HEK293 (cell line): ENCODE measurements around the gene CDRT15L2.
"Not testable (repeated sequence)": the region's sequence is repeated elsewhere in the genome, so short reads cannot be mapped to it uniquely, and the experiment has no call there.

Source experiments
- CTCF ChIP-seq: fragments of 450-650 bp; formaldehyde crosslinking; IDR thresholded peaks from 2 replicates; pipeline ENCODE4 v1.5.1; 2016; ENCODE audit warnings: missing biosample characterization, missing genetic modification characterization
- INSM2 ChIP-seq: fragments of 450-650 bp; formaldehyde crosslinking; IDR thresholded peaks from 2 replicates; pipeline ENCODE4 v1.5.1; 2016; ENCODE audit warnings: missing biosample characterization, missing genetic modification characterization
- TRIM28 ChIP-seq: IDR thresholded peaks from 2 replicates; pipeline ENCODE4 v1.6.1; 2011; ENCODE audit warnings: low read length, control low read depth, borderline replicate concordance
- ZFP37 ChIP-seq: fragments of 450-650 bp; formaldehyde crosslinking; IDR thresholded peaks from 2 replicates; pipeline ENCODE4 v1.5.1; 2016; ENCODE audit warnings: missing biosample characterization, missing genetic modification characterization
- ZNF184 ChIP-seq: fragments of 450-650 bp; IDR thresholded peaks from 2 replicates; pipeline ENCODE4 v1.5.1; 2018; ENCODE audit warnings: missing biosample characterization, mild to moderate bottlenecking, missing genetic modification characterization
- ZNF311 ChIP-seq: fragments of 450-650 bp; formaldehyde crosslinking; IDR thresholded peaks from 2 replicates; pipeline ENCODE4 v1.5.1; 2017; ENCODE audit warnings: missing biosample characterization, missing genetic modification characterization, borderline replicate concordance
- ZNF521 ChIP-seq: fragments of 450-650 bp; formaldehyde crosslinking; IDR thresholded peaks from 2 replicates; pipeline ENCODE4 v1.5.1; 2017; ENCODE audit warnings: missing biosample characterization, mild to moderate bottlenecking, missing genetic modification characterization

GRCh38 chr17:20609490-20609889, 30.0 kb downstream of the CDRT15L2 start:
- TF ChIP-seq ZNF184 (tag by site-specific recombination); INSM2 (tag by site-specific recombination); ZFP37 (tag by site-specific recombination); TRIM28; CTCF; ZNF521 (tag by site-specific recombination); ZNF311: not testable (repeated sequence)
